GM18867 (cell line): ENCODE results near the gene RBBP4.
A peak's percentile ranks its signal among the peaks of the same experiment; 100 is the strongest.
"Not testable (repeated sequence)": the region's sequence is repeated elsewhere in the genome, so short reads cannot be mapped to it uniquely, and the experiment has no call there.

Experiments
- ATAC-seq: cut with Tn5 transposase; IDR thresholded peaks from one replicate; pipeline ENCODE4 v1.9.1; 2021; ENCODE audit warnings: mild to moderate bottlenecking, moderate library complexity; ENCODE audit not compliant: unreplicated experiment

The RBBP4 gene

DNA sequence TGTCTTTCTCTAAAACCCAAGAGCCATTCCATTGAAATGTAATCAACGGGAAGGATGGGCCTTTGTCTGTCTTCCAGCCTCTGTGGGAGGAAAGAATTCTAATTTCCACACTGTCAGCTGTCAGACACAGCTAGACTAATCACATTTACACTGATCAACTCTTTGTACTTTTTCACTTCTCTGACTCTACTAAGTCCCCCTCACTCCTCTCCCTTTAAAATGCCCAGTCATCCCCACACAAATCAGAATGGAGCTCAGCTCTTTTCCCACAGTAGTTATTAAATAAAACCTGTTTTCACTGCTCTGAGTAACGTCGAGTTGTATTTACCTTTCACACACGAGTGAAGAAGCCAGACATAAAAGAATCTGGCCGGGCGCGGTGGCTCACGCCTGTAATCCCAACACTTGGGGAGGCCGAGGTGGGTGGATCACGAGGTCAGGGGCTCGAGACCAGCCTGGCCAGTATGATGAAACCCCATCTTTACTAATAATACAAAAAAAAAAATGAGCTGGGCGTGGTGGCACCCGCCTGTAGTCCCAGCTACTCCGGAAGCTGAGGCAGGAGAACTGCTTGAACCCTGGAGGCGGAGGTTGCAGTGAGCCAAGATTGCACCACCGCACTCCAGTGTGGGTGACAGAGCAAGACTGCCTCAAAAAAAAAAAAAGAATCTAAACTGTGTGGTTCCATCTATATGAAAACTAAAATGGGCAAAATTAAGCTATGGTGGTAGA is 13.9 kb upstream of the RBBP4 start:
- ATAC-seq: no peak

DNA sequence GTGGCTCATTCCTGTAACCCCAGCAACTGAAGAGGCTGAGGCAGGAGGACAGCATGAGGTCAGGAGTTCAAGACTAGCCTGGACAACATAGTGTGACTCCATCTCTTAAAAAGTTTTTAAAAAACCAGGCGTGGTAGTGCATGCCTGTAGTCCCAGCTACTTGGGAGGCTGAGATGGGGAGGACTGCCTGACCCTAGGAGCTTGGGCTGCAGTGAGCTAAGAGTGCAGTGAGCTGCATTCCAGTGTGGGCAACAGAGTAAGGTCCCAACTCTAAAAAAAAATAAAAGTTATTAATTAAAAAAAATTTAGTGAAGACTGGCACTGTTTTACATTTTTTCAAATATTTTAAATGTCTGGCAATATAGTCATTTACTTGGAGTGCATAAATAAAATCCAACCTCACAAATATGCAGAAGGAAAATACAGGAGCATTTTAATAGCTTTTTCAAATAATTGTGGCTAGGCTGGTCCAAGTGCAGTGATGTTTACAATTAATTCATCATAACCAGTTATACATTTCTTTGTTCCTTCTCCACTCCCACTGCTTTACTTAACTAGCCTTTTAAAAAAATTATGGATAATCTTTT is 11.4 kb upstream of the RBBP4 start:
- ATAC-seq: no peak

GRCh38 chr1:32642292-32642827 is 8.6 kb upstream of the RBBP4 start:
- ATAC-seq: not testable (repeated sequence)

GRCh38 chr1:32644426-32644825 is 6.6 kb upstream of the RBBP4 start:
- ATAC-seq: no peak

- ATAC-seq: no peak
These were observed 3.5 kb upstream of the RBBP4 start for GRCh38 chr1:32647308-32648134.

GRCh38 chr1:32650248-32650751 is 708 bp upstream of the RBBP4 start, which contains the start of gene ZBTB8OS:
Gene ZBTB8OS, minus strand, starts transcription at chr1:32650550. Its CDS starts 21 bp downstream, at chr1:32650529.
- peak; percentile 66 for ATAC-seq

DNA sequence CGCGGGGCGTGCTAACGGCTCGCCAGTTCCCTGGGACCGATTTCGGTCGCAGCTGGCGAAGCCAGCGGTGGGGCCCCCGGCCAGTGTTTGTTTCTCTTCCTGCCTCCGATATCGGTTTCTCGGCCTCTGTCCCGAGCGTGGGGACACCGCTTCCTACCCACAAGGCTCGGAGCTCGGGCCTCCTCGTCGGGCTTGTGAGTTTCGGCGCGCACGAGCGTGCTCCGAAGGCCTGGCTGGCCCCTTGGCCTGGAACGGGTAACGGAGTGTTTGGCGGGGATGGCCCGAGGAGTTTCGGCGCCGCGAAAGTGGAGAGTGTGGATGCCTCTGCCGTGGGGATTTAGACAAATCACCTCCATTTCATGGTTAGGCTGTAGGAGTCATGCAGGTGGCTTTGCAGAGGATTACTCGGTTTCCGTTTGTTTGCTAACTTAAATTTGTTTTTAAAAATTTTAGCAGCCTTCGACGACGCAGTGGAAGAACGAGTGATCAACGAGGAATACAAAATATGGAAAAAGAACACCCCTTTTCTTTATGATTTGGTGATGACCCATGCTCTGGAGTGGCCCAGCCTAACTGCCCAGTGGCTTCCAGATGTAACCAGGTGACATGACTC is 559 bp downstream of the RBBP4 start:
- ATAC-seq: peak; percentile 21

DNA sequence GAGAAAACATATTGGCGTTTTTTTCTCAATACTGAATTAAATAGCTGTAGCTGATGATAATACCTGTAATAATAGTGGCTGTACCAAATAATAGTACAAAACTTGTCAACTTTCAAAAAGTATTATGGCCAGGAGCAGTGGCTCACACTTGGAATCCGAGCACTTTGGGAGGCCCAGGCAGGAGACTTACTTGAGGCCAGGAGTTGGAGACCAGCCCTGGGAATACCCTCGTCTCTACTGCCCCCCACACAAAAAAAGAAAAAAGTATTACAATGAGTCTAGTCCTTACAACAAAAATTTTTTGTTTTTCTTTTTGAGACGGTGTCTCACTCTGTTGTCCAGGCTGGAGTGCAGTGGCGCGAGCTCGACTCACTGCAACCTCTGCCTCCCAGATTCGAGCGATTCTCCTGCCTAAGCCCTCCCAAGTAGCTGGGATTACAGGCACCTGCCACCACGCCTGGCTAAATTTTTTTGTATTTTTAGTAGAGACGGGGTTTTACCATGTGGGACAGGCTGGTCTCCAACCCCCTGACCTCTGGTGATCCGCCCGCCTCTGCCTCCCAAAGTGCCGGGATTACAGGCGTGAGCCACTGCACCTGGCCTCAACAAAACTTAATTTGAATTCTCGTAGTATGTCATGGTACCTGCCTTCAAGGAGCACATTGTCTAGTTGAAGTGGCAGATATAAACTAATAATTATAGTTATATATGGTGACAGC is 1.4 kb downstream of the RBBP4 start:
- no peak for ATAC-seq

DNA sequence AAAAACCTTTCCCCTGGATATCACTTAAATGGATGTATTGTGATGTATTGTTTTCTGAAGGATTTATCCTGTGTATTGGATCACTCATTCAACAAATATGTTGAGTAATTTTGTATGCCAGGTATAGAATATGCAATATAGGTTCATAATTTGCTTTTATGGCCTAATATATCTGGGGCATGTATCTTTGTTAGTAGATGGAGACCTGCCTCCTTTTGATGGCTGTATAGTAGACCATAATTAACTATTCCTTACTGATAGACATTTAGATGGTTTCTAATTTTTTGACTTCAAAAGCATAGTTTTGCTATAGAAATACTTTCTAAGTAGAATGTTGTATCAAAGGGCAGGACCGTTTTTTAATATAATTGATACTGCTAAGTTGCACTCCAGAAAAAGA is 8.6 kb downstream of the RBBP4 start:
- no peak for ATAC-seq

- ATAC-seq: no peak
These were observed 14.9 kb downstream of the RBBP4 start for GRCh38 chr1:32665915-32666314.

DNA sequence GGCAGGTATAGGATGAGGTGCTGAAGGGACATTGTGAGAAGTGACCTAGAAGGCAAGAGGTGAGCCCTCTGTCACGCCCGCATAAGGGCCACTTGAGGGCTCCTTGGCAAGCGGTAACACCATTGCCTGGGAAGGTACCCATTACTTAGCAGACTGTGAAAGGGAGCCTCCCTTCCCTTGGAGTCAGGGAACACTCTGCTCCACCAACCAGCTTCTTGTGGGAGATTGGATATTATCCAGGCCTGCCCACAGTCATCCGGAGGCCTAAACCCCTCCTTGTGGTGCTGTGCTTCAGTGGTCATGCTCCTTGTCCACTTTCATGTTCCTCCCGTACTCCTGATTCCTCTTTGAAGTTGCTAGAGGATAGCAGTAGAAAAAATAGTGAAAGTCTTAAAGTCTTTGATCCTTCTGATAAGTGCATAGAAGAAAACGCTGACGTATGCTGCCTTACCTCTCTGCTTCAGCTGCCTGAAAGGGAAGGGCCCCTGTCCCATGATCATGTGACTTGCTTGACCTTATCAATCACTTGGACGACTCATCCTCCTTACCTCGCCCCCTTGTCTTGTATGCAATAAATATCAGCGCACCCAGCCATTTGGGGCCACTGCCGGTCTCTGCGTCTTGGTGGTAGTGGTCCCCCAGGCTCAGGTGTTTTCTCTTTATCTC is 16.0 kb downstream of the RBBP4 start:
- no peak for ATAC-seq

GRCh38 chr1:32668716-32669115 is 17.7 kb downstream of the RBBP4 start:
- not testable (repeated sequence) for ATAC-seq

DNA sequence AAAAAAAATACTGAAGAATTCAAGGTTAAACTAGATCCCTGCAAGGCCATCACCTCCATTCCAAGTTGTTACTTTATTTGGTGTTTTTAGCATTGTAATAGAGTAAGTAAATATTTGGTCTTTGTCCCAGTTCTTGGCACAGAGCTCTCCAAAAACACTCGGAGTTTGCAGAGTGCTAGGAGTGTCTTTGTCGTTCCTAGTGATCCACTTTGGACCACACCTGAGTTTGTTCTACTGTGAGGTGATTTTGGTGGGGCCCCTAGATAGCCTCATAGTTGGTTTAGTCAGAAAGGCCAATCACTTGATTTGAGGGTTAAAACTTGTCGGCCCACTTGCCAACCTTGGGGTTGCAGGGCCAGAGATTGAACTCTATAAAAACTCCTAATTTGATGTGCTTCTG is 25.9 kb downstream of the RBBP4 start:
- ATAC-seq: no peak

- ATAC-seq: not testable (repeated sequence)
These were observed 29.0 kb downstream of the RBBP4 start for GRCh38 chr1:32679993-32680392.

DNA sequence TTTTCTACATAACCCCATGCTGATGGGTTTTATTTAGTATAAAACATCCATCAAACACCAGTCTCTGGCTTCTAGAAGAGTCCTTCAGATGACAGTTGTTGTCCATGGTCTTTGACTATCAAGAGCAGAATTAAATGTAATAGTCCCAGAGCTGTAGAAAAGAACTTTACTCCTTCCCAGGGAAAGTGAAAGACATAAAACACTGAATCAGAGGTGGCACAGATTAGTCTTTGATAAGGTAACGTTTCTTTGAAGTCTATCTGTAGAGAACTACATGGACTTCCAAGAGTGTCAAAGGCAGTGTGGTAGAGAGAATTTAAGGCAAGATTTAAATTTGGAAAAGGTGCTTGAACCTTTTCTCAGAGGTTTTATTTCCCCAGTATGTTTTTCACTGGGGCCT is 29.6 kb downstream of the RBBP4 start:
- ATAC-seq: no peak

DNA sequence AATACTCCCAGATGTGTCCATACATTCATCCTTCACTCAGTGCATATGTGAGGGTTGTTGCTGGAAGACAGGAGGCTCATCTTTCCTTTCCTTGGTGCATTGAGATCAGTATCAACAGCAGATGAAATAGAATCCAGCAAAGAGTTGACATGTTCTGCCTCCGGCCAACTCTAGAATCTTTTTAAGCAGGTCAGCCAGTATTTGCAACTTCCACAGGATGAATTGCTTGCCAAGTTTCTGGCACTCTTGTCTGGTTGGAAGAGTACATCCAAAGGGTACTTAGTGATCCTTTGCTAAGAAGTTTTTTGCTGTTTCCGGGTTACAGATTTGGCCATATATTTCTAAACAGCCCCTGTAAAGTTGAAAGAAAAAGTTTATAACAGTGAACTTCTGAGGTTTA is 30.5 kb downstream of the RBBP4 start:
- no peak for ATAC-seq

GRCh38 chr1:32681999-32682398 is 31.0 kb downstream of the RBBP4 start:
- no peak for ATAC-seq

DNA sequence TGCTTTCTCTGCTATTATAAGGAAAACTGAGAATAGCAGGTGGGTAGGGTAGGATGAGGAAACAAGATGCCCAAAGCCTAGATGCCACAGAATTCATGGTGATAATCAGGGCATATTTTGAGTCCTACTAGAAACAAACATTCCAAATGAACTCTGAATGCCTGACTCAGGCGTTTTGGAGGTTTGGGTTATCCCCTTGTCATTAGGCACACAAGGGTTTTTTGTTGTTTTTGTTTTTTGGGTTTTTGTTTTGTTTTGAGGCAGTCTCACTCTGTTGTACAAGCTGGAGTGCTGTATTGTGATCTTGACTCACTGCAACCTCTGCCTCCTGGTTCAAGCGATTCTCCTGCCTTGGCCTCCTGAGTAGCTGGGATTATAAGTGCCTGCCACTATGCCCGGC is 32.4 kb downstream of the RBBP4 start:
- ATAC-seq: no peak

DNA sequence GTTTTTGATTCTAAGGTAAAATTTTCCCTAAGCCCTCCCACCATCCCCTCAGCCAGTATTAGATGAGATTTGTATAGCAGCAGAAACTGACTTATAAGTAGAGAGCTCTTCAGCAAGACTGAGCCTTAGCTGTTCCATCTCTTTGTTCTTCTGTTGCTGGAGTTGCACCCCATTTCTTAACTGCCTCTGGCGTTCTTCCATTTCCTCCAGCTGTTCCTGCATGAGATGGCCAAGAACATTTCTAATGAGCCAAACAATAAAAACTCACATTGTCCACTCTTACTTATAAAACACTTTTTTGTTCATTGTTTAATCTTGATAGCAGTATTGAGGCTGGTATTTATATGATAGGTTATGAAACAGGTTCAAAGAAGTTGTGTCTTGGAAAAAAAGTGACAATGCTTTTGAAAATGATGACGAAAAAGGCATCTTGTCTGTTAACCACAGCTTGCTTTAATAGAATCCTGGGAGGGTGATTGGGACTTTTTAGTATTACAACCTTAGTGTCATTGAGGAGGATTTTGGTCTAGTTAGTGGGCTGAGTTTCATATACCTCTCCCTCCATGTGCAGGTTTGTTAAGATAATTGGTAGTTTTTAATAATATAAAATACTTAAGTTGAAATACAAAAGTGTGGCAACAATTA is 33.3 kb downstream of the RBBP4 start:
- no peak for ATAC-seq
